HepG2 (cell line): ENCODE measurements around the gene STK32B. TPM values are rescaled to one million over a fixed set of nuclear protein-coding genes. Genes with fewer than 3 reads are reported as not detected.

ENCODE experiments used
- ATAC-seq: fragments of 200-7000 bp; cut with Tn5 transposase; 3 replicates; pipeline ENCODE4 v1.9.1; 2020; ENCODE audit warnings: mild to moderate bottlenecking, moderate library complexity
- BruUV-seq: library from RNA; stranded (reverse); fragments of 400-500 nt; replicated peaks from 2 replicates; lab custom pipeline; 2021; lab: Mats Ljungman, UMichigan
- CTCF ChIA-PET: fragments of 300-600 bp; formaldehyde crosslinking; extraction: SDS; loops from one replicate; lab custom pipeline; 2021; ENCODE audit warnings: low total read pairs, inconsistent platforms, low intra/inter-chr PET ratio; lab: Yijun Ruan, JAX
- POLR2A ChIA-PET: fragments of 350-600 bp; sonication (Branson Sonifier 250); formaldehyde crosslinking; loops from one replicate; lab custom pipeline; 2020; ENCODE audit warnings: antibody characterized with exemption, inconsistent platforms; lab: Yijun Ruan, JAX
- DNase-seq: peaks from one replicate; pipeline ENCODE4 v3.0.0-alpha.2; 2015; ENCODE audit warnings: low spot score
- FAIRE-seq: peaks from 3 replicates; lab custom pipeline; 2011; peaks lifted over from hg19 to GRCh38; lab: Jason Lieb, UNC
- H2AFZ ChIP-seq: one replicate; pipeline ENCODE4 v1.6.1; 2011; ENCODE audit warnings: low read length, inconsistent platforms
- H3K27ac ChIP-seq: fragments of 300-600 bp; 3 replicates; pipeline ENCODE4 v1.8.0; 2011; ENCODE audit warnings: mixed run types, mild to moderate bottlenecking, mixed read lengths, low read length, inconsistent platforms; ENCODE audit not compliant: insufficient read depth; ENCODE audit errors: extremely low read length
- H3K27me3 ChIP-seq, 2 experiments: fragments of 200-600 bp in 1 of 2; 2 replicates in 1 of 2; 3 replicates in 1 of 2; pipeline versions ENCODE4 v1.6.0 to v1.8.0; 2011; ENCODE audit warnings: low read length in 2 of 2, mild to moderate bottlenecking in 2 of 2, moderate library complexity in 2 of 2, inconsistent platforms in 1 of 2; ENCODE audit not compliant: insufficient read depth in 2 of 2, control insufficient read depth in 1 of 2
- H3K36me3 ChIP-seq, 2 experiments: fragments of 200-600 bp in 1 of 2; replicated peaks in 1 of 2; 2 replicates in 1 of 2; 3 replicates in 1 of 2; pipeline versions ENCODE4 v1.5.1 to v1.8.0; 2011; ENCODE audit warnings: low read length in 2 of 2, inconsistent platforms in 1 of 2; ENCODE audit not compliant: insufficient read depth in 2 of 2, control insufficient read depth in 1 of 2
- H3K4me1 ChIP-seq: 2 replicates; pipeline ENCODE4 v1.5.1; 2012; ENCODE audit warnings: low read length, inconsistent platforms; ENCODE audit not compliant: insufficient read depth
- H3K4me2 ChIP-seq: 2 replicates; pipeline ENCODE4 v1.6.0; 2011; ENCODE audit warnings: low read depth, low read length, inconsistent platforms
- H3K4me3 ChIP-seq, 3 experiments: fragments of 200-600 bp in 1 of 3; sonication (generic), shearing (Covaris generic) in 1 of 3; replicated peaks in 1 of 3; 2 replicates each; pipeline ENCODE4 v1.5.1; 2011 to 2016; ENCODE audit warnings: low read length in 3 of 3, inconsistent platforms in 2 of 3, low read depth in 2 of 3, mild to moderate bottlenecking in 2 of 3, control low read depth in 1 of 3, mixed read lengths in 1 of 3; ENCODE audit not compliant: insufficient read depth in 1 of 3
- H3K79me2 ChIP-seq: one replicate; pipeline ENCODE4 v1.6.1; 2011; ENCODE audit warnings: low read length, inconsistent platforms; ENCODE audit not compliant: insufficient read depth
- H3K9ac ChIP-seq: 2 replicates; pipeline ENCODE4 v1.6.0; 2011; ENCODE audit warnings: mild to moderate bottlenecking, low read depth, low read length, inconsistent platforms; ENCODE audit not compliant: insufficient read depth
- H3K9me3 ChIP-seq: 2 replicates; pipeline ENCODE4 v1.5.1; 2012; ENCODE audit warnings: mild to moderate bottlenecking, low read length
- H4K20me1 ChIP-seq: 2 replicates; pipeline ENCODE4 v1.6.0; 2011; ENCODE audit warnings: inconsistent platforms, mild to moderate bottlenecking, low read length, moderate library complexity; ENCODE audit not compliant: insufficient read depth
- AFF4 ChIP-seq: sonication (generic); formaldehyde crosslinking; IDR thresholded peaks from 2 replicates; pipeline ENCODE4 v1.4.0; 2020; ENCODE audit warnings: missing genetic modification reagents
- ATF1 ChIP-seq: IDR thresholded peaks from 2 replicates; pipeline ENCODE4 v1.6.1; 2016; ENCODE audit warnings: mild to moderate bottlenecking, control low read depth
- DRAP1 ChIP-seq: IDR thresholded peaks from 2 replicates; pipeline ENCODE4 v1.6.1; 2016; ENCODE audit warnings: missing genetic modification reagents, missing compliant biosample characterization
- E2F5 ChIP-seq: sonication (generic); formaldehyde crosslinking; conservative IDR thresholded peaks from 2 replicates; pipeline ENCODE4 v1.4.0; 2020; ENCODE audit warnings: missing genetic modification reagents
- MXD4 ChIP-seq: IDR thresholded peaks from 2 replicates; pipeline ENCODE4 v1.6.1; 2016; ENCODE audit warnings: mild to moderate bottlenecking, missing biosample characterization, missing genetic modification reagents
- NFIC ChIP-seq: IDR thresholded peaks from 2 replicates; pipeline ENCODE4 v1.6.1; 2012; ENCODE audit warnings: mild to moderate bottlenecking, low read length, inconsistent platforms
- NR2C2 ChIP-seq: sonication (generic); formaldehyde crosslinking; IDR thresholded peaks from 2 replicates; pipeline ENCODE4 v1.4.0; 2020; ENCODE audit warnings: missing genetic modification reagents, mild to moderate bottlenecking, moderate library complexity, borderline replicate concordance
- PHF8 ChIP-seq: sonication (generic); formaldehyde crosslinking; IDR thresholded peaks from 2 replicates; pipeline ENCODE4 v1.5.0; 2020; ENCODE audit warnings: missing genetic modification reagents
- RARA ChIP-seq: IDR thresholded peaks from 2 replicates; pipeline ENCODE4 v1.6.1; 2016; ENCODE audit warnings: missing genetic modification reagents, missing compliant biosample characterization
- SNRNP70 ChIP-seq: fragments of 200-400 bp; formaldehyde crosslinking; IDR thresholded peaks from 2 replicates; pipeline ENCODE4 v1.6.1; 2017; ENCODE audit warnings: mild to moderate bottlenecking, low read depth, low read length, moderate library complexity
- THAP7 ChIP-seq: sonication (generic); formaldehyde crosslinking; IDR thresholded peaks from 2 replicates; pipeline ENCODE4 v1.8.1; 2023; ENCODE audit warnings: mild to moderate bottlenecking, missing genetic modification reagents
- THAP8 ChIP-seq: sonication (generic); formaldehyde crosslinking; IDR thresholded peaks from 2 replicates; pipeline ENCODE4 v1.5.1; 2020; ENCODE audit warnings: missing genetic modification reagents, mild to moderate bottlenecking, borderline replicate concordance
- ZBTB3 ChIP-seq: sonication (generic); formaldehyde crosslinking; IDR thresholded peaks from 2 replicates; pipeline ENCODE4 v1.4.0; 2020; ENCODE audit warnings: low read depth, mild to moderate bottlenecking, moderate library complexity, missing genetic modification reagents, borderline replicate concordance
- ZNF101 ChIP-seq: sonication (generic); formaldehyde crosslinking; IDR thresholded peaks from 2 replicates; pipeline ENCODE4 v1.4.0; 2020; ENCODE audit warnings: mild to moderate bottlenecking, low read depth, missing genetic modification reagents, borderline replicate concordance
- ZNF773 ChIP-seq: sonication (generic); formaldehyde crosslinking; IDR thresholded peaks from 2 replicates; pipeline ENCODE4 v1.4.0; 2020; ENCODE audit warnings: missing genetic modification reagents, borderline replicate concordance
- WGBS: methylation state at CpG from one replicate; pipeline ENCODE4 v1.1.6; 2017; ENCODE audit warnings: low lambda C conversion rate; 5-methylcytosine and 5-hydroxymethylcytosine counted together
- in situ Hi-C: cut with HindIII; loops from 2 replicates; pipeline ENCODE4 v1.10.0; 2017; ENCODE audit warnings: low pct_unique_long_range_greater_than_20kb; ENCODE audit not compliant: extremely low pct_ligation_motif_present
- intact Hi-C: fragments of 100-400 bp; cut with micrococcal nuclease; formaldehyde crosslinking; loops from one replicate; pipeline ENCODE4 v1.10.0; 2022; ENCODE audit not compliant: unreplicated experiment
- polyA plus RNA-seq, 8 experiments: library from polyadenylated mRNA; depleted of rRNA in 3 of 8; stranded (reverse) in 7 of 8; unstranded in 1 of 8; fragments of >200 nt; fragmentation: Illumina TruSeq in 4 of 8; extraction: Trizol in 4 of 8; gene quantifications; 2 replicates each; pipeline versions ENCODE4 v1.2.1 to v1.2.3, GENCODE V29; 2011 to 2016; ENCODE audit warnings: low read depth in 4 of 8, missing spikeins in 1 of 8, mixed read lengths in 1 of 8; ENCODE audit not compliant: insufficient read depth in 1 of 8
- total RNA-seq, 5 experiments: library from RNA; depleted of rRNA; stranded (reverse); fragments of >200 nt; fragmentation: Illumina TruSeq; extraction: Trizol; gene quantifications; 2 replicates each; pipeline ENCODE4 v1.2.3, GENCODE V29; 2016; ENCODE audit warnings: low read depth in 1 of 5

STK32B gene
- total and polyA plus RNA-seq, 2 of the 13 experiments (the other 11 are each of a cell fraction or from before 2014, with no cell fraction given), result not detected

GRCh38 chr4:5370286-5370685, 319.0 kb downstream of the STK32B start (continued):
- TF ChIP-seq ZNF101 (CRISPR knock-in tag) (no peak), DRAP1 (no peak), SNRNP70 (no peak), RARA (CRISPR knock-in tag) (no peak), THAP7 (no peak), THAP8 (no peak), ZNF773 (CRISPR knock-in tag) (no peak), ZBTB3 (CRISPR knock-in tag) (no peak), MXD4 (CRISPR knock-in tag) (no peak)
- TF ChIP-seq, all 625 proteins: peak for 0

GRCh38 chr4:5371415-5372190, 320.3 kb downstream of the STK32B start:
- Histone ChIP-seq H3K4me3 (no peak overlapping the region), H3K4me1 (no peaks in the 10 kb centered on the region), H3K9ac (no peak overlapping the region), H3K27ac (no peak overlapping the region), H3K9me3 (no peaks in the 10 kb centered on the region), H4K20me1 (no peaks in the 10 kb centered on the region; the same call in 1 of the 2 replicates), H2AFZ (no peak overlapping the region), H3K79me2 (no peaks in the 10 kb centered on the region), H3K27me3 (peaks cover 0 to 3% of the 10 kb centered on the region in 2 experiments; a peak in 1 of 5 replicates), H3K36me3 (no peaks in the 10 kb centered on the region), H3K4me2 (no peak overlapping the region)
- DNase-seq (no peak), FAIRE-seq (no peak), ATAC-seq (no peak)
- in situ Hi-C loops (no loop called here), intact Hi-C loops (no loop called here)
- CTCF ChIA-PET, result no interaction called here
- 5% methylated on average over 5 of the region's 8 CpGs for whole genome bisulfite sequencing
- POLR2A ChIA-PET, result no interaction called here
- BruUV-seq, result no TSS peak
- no peak for TF ChIP-seq NR2C2 (CRISPR knock-in tag)
- no peak for TF ChIP-seq AFF4 (CRISPR knock-in tag)
- no peak for TF ChIP-seq ATF1 (CRISPR knock-in tag)
- TF ChIP-seq NFIC, result no peak
- TF ChIP-seq PHF8 (CRISPR knock-in tag), result no peak
- TF ChIP-seq MXD4 (CRISPR knock-in tag), result no peak
- TF ChIP-seq E2F5 (CRISPR knock-in tag), result no peak
